Activated T-cell treated with anti-CD3 and anti-CD28 coated beads for 48 hours (primary cell): Measurements from ENCODE around the gene KLF7.

Experiments used
- DNase-seq: peaks from one replicate; pipeline ENCODE4 v3.0.0-alpha.2; 2020; ENCODE audit warnings: low read depth

The KLF7 gene

GRCh38 chr2:207148020-207148419 lies 17.7 kb downstream of the KLF7 start:
- DNase-seq = no peak

- DNase-seq = no peak
These were observed 21.5 kb downstream of the KLF7 start for GRCh38 chr2:207144173-207144785.

- DNase-seq = no peak
These were observed 22.3 kb downstream of the KLF7 start for GRCh38 chr2:207143215-207144172.

GRCh38 chr2:207142461-207142860 lies 23.3 kb downstream of the KLF7 start:
- no peak for DNase-seq

GRCh38 chr2:207141386-207141785 lies 24.4 kb downstream of the KLF7 start:
- no peak for DNase-seq

GRCh38 chr2:207140265-207140664 lies 25.5 kb downstream of the KLF7 start:
- no peak for DNase-seq

GRCh38 chr2:207139552-207139951 lies 26.2 kb downstream of the KLF7 start:
- no peak for DNase-seq

- no peak for DNase-seq
These were observed 27.0 kb downstream of the KLF7 start for GRCh38 chr2:207138627-207139297.

GRCh38 chr2:207137596-207138337 lies 28.0 kb downstream of the KLF7 start:
- DNase-seq = no peak

GRCh38 chr2:207136874-207137273 lies 28.9 kb downstream of the KLF7 start:
- DNase-seq = no peak

- no peak for DNase-seq
These were observed 29.8 kb downstream of the KLF7 start for GRCh38 chr2:207135801-207136457.

GRCh38 chr2:207135340-207135739 lies 30.4 kb downstream of the KLF7 start:
- DNase-seq = no peak

GRCh38 chr2:207133820-207134519 lies 31.8 kb downstream of the KLF7 start:
- DNase-seq = no peak

GRCh38 chr2:207133458-207133819 lies 32.3 kb downstream of the KLF7 start:
- no peak for DNase-seq

- DNase-seq = no peak
These were observed 33.7 kb downstream of the KLF7 start for GRCh38 chr2:207132019-207132418.

GRCh38 chr2:207131594-207131993 lies 34.2 kb downstream of the KLF7 start:
- DNase-seq = no peak

- DNase-seq = no peak
These were observed 34.7 kb downstream of the KLF7 start for GRCh38 chr2:207130958-207131521.

- no peak for DNase-seq
These were observed 35.9 kb downstream of the KLF7 start for GRCh38 chr2:207129821-207130220.

- DNase-seq = no peak
These were observed 36.9 kb downstream of the KLF7 start for GRCh38 chr2:207128867-207129266.

- no peak for DNase-seq
These were observed 38.9 kb downstream of the KLF7 start for GRCh38 chr2:207126724-207127308.
